ENCODE measurements around the gene EPS8L1.
"Not testable (repeated sequence)": the region's sequence is repeated elsewhere in the genome, so short reads cannot be mapped to it uniquely, and the experiment has no call there.

Gene EPS8L1

GRCh38 chr19:55050749-55051532 lies 24.7 kb upstream of the EPS8L1 start:
- DNase-seq, result no peak

- no peak for DNase-seq
These were observed 21.9 kb upstream of the EPS8L1 start for GRCh38 chr19:55053735-55054134.

GRCh38 chr19:55056827-55057226 lies 18.8 kb upstream of the EPS8L1 start:
- no peak for DNase-seq

GRCh38 chr19:55058781-55059610 lies 16.7 kb upstream of the EPS8L1 start:
- no peak for DNase-seq

- DNase-seq, result not testable (repeated sequence)
These were observed 15.4 kb upstream of the EPS8L1 start for GRCh38 chr19:55060287-55060686.

- peak; percentile 94 to 99 for DNase-seq
These were observed 12.8 kb upstream of the EPS8L1 start, which contains the start of gene RDH13 for GRCh38 chr19:55062735-55063491. Gene RDH13 (minus strand): TSS chr19:55063148. CDS start chr19:55063032, 116 bp downstream.

- no peak for DNase-seq
These were observed 12.2 kb upstream of the EPS8L1 start for GRCh38 chr19:55063492-55063843.

GRCh38 chr19:55065516-55065915 lies 10.2 kb upstream of the EPS8L1 start:
- DNase-seq, result not testable (repeated sequence)

GRCh38 chr19:55066107-55066709 lies 9.5 kb upstream of the EPS8L1 start:
- no peak for DNase-seq

- no peak for DNase-seq
These were observed 7.8 kb upstream of the EPS8L1 start for GRCh38 chr19:55067869-55068268.

GRCh38 chr19:55068950-55069864 lies 6.5 kb upstream of the EPS8L1 start:
- no peak for DNase-seq

GRCh38 chr19:55069865-55070197 lies 5.8 kb upstream of the EPS8L1 start:
- no peak for DNase-seq

GRCh38 chr19:55070466-55071128 lies 5.1 kb upstream of the EPS8L1 start:
- no peak for DNase-seq

GRCh38 chr19:55071129-55071502 lies 4.6 kb upstream of the EPS8L1 start:
- peak; percentile 37 to 39 for DNase-seq

- no peak for DNase-seq
These were observed 3.8 kb upstream of the EPS8L1 start for GRCh38 chr19:55071913-55072312.

- DNase-seq, result no peak
These were observed 652 bp downstream of the EPS8L1 start for GRCh38 chr19:55076321-55076720.

GRCh38 chr19:55077106-55077505 lies 1.4 kb downstream of the EPS8L1 start:
- DNase-seq, result no peak

GRCh38 chr19:55078996-55079395 lies 3.3 kb downstream of the EPS8L1 start:
- no peak for DNase-seq

- no peak for DNase-seq
These were observed 3.9 kb downstream of the EPS8L1 start for GRCh38 chr19:55079400-55080038.

- peak; percentile 68 to 89 for DNase-seq
These were observed 4.7 kb downstream of the EPS8L1 start for GRCh38 chr19:55080121-55080967.
